Panc1 (cell line): ENCODE results near the gene TNRC18.

ENCODE experiments used
- POLR2AphosphoS5 ChIP-seq: IDR thresholded peaks from 2 replicates; pipeline ENCODE4 v1.6.1; 2012; ENCODE audit warnings: mild to moderate bottlenecking, low read depth, low read length, moderate library complexity
- TCF7L2 ChIP-seq: IDR thresholded peaks from 2 replicates; pipeline ENCODE4 v1.6.1; 2011; ENCODE audit warnings: mild to moderate bottlenecking, low read depth, low read length, inconsistent platforms
- TF ChIP-seq, protein P1 (sequence below): fragments of 450-650 bp; IDR thresholded peaks from 2 replicates; pipeline ENCODE4 v1.5.1; 2017; ENCODE audit warnings: mild to moderate bottlenecking
- TF ChIP-seq, protein P2 (sequence below), 2 experiments: IDR thresholded peaks; 2 replicates each; pipeline ENCODE4 v1.6.1; 2011 to 2012; ENCODE audit warnings: low read depth in 2 of 2, control low read depth in 1 of 2, low read length in 1 of 2, mild to moderate bottlenecking in 1 of 2, moderate library complexity in 1 of 2; ENCODE audit not compliant: insufficient read depth in 1 of 2

DNA sequence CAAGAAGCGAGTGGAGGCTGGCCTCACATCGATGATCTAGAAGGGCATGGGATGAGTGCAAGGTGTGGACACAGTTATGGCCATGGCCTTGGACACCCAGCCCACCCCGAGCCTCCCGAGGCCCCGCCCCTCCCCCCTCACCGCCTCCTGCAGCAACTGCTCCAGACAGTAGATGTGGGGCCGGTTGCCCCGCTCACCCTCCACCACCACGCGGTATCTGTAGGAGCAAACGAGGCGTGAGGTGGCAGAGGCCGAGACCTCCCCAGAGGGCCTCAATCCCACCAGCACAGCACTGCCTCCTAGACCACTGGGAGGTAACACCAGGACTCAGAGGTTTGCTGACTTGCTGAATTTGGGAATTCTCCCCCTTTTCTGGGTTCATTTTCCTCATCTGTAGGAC is 103.2 kb downstream of the TNRC18 start:
- TF ChIP-seq, protein P1, sequence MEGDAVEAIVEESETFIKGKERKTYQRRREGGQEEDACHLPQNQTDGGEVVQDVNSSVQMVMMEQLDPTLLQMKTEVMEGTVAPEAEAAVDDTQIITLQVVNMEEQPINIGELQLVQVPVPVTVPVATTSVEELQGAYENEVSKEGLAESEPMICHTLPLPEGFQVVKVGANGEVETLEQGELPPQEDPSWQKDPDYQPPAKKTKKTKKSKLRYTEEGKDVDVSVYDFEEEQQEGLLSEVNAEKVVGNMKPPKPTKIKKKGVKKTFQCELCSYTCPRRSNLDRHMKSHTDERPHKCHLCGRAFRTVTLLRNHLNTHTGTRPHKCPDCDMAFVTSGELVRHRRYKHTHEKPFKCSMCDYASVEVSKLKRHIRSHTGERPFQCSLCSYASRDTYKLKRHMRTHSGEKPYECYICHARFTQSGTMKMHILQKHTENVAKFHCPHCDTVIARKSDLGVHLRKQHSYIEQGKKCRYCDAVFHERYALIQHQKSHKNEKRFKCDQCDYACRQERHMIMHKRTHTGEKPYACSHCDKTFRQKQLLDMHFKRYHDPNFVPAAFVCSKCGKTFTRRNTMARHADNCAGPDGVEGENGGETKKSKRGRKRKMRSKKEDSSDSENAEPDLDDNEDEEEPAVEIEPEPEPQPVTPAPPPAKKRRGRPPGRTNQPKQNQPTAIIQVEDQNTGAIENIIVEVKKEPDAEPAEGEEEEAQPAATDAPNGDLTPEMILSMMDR: no peak
- no peak for TF ChIP-seq POLR2AphosphoS5
- TF ChIP-seq, protein P2, sequence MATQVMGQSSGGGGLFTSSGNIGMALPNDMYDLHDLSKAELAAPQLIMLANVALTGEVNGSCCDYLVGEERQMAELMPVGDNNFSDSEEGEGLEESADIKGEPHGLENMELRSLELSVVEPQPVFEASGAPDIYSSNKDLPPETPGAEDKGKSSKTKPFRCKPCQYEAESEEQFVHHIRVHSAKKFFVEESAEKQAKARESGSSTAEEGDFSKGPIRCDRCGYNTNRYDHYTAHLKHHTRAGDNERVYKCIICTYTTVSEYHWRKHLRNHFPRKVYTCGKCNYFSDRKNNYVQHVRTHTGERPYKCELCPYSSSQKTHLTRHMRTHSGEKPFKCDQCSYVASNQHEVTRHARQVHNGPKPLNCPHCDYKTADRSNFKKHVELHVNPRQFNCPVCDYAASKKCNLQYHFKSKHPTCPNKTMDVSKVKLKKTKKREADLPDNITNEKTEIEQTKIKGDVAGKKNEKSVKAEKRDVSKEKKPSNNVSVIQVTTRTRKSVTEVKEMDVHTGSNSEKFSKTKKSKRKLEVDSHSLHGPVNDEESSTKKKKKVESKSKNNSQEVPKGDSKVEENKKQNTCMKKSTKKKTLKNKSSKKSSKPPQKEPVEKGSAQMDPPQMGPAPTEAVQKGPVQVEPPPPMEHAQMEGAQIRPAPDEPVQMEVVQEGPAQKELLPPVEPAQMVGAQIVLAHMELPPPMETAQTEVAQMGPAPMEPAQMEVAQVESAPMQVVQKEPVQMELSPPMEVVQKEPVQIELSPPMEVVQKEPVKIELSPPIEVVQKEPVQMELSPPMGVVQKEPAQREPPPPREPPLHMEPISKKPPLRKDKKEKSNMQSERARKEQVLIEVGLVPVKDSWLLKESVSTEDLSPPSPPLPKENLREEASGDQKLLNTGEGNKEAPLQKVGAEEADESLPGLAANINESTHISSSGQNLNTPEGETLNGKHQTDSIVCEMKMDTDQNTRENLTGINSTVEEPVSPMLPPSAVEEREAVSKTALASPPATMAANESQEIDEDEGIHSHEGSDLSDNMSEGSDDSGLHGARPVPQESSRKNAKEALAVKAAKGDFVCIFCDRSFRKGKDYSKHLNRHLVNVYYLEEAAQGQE (IDR thresholded peaks at IDR 0.05; ENCODE audit: insufficient read depth in 1 of 2, low read depth in 2 of 2, low read length in 1 of 2): no peak
- TF ChIP-seq TCF7L2: no peak
